ENCODE results near the gene CDC5L. TPM values are rescaled to one million over a fixed set of nuclear protein-coding genes. Genes with fewer than 3 reads are reported as not detected.

CDC5L gene
- total RNA-seq, 1 experiment from 2014 or later: 24.6 TPM

GRCh38 chr6:44401138-44401537, 13.6 kb downstream of the CDC5L start:
- RAD21 ChIA-PET (ENCODE audit: low non-redundant PET in 1 of 2, low total read pairs in 2 of 2, uncharacterized antibody in 2 of 2, unreplicated experiment in 2 of 2): no interaction called here
- POLR2A ChIA-PET: no interaction called here

More at GRCh38 chr6:44401138-44401537, 13.6 kb downstream of the CDC5L start:
- intact Hi-C loops (cut with micrococcal nuclease): no loop called here
- TF ChIP-seq YY1 (IDR thresholded peaks at IDR 0.05; ENCODE audit: extremely low read depth, insufficient replicate concordance, low read depth, low read length) (no peak), ZFX (IDR thresholded peaks at IDR 0.05) (no peak), SP1 (IDR thresholded peaks at IDR 0.05; ENCODE audit: low read depth) (no peak), POLR2AphosphoS5 (IDR thresholded peaks at IDR 0.05; ENCODE audit: low read depth, low read length) (no peak), CBX3 (IDR thresholded peaks at IDR 0.05; ENCODE audit: low read depth) (no peak), EGR1 (IDR thresholded peaks at IDR 0.05; ENCODE audit: low read depth) (no peak), CEBPB (IDR thresholded peaks at IDR 0.05; ENCODE audit: low read depth) (no peak), JUND (IDR thresholded peaks at IDR 0.05) (no peak), CTCF (IDR thresholded peaks at IDR 0.05 in 2 of 3, conservative IDR thresholded peaks at IDR 0.05 in 1 of 3; ENCODE audit: borderline replicate concordance in 1 of 3, insufficient read depth in 1 of 3, low read depth in 2 of 3, low read length in 2 of 3) (no peak), MAX (IDR thresholded peaks at IDR 0.05) (no peak), SRF (IDR thresholded peaks at IDR 0.05; ENCODE audit: low read depth) (no peak), POLR2A (IDR thresholded peaks at IDR 0.05; ENCODE audit: borderline replicate concordance, extremely low read depth, insufficient read depth, insufficient read length) (no peak), SIN3A (IDR thresholded peaks at IDR 0.05; ENCODE audit: low read depth) (no peak), ELF1 (IDR thresholded peaks at IDR 0.05; ENCODE audit: borderline replicate concordance, low read depth) (no peak), EZH2 (IDR thresholded peaks at IDR 0.05) (no peak)
- TF ChIP-seq, protein P1, sequence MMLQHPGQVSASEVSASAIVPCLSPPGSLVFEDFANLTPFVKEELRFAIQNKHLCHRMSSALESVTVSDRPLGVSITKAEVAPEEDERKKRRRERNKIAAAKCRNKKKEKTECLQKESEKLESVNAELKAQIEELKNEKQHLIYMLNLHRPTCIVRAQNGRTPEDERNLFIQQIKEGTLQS (IDR thresholded peaks at IDR 0.05): no peak
- H4K20me1 ChIP-seq (ENCODE audit: insufficient read depth): no peaks in the 10 kb centered on the region
- no TSS peak for BruUV-seq (replicated peaks)
- H3K4me2 ChIP-seq (ENCODE audit: low read length): no peak overlapping the region
- ATAC-seq: no peak
- H3K9me2 ChIP-seq (ENCODE audit: insufficient read depth): no peaks in the 10 kb centered on the region
- H3K27ac ChIP-seq (ENCODE audit: low read depth, low read length): no peak overlapping the region
- peaks cover 59% of the 10 kb centered on the region for H3K79me2 ChIP-seq (ENCODE audit: insufficient read depth, low read length)
- H2AFZ ChIP-seq (ENCODE audit: low read depth, low read length, poor library complexity, severe bottlenecking): no peak overlapping the region
- DNase-seq (ENCODE audit: low read depth, low spot score): no peak
- CTCF ChIA-PET: no interaction called here
- no peaks in the 10 kb centered on the region for H3K9me3 ChIP-seq (ENCODE audit: control insufficient read depth in 1 of 2, insufficient read depth in 1 of 2, low read depth in 1 of 2, low read length in 2 of 2)
- no peak overlapping the region for H3K9ac ChIP-seq (ENCODE audit: low read length)
- peaks cover 31 to 41% of the 10 kb centered on the region in 2 experiments for H3K36me3 ChIP-seq (ENCODE audit: control insufficient read depth in 1 of 2, insufficient read depth in 2 of 2, low read length in 2 of 2)
- no peaks in the 10 kb centered on the region for H3K27me3 ChIP-seq (ENCODE audit: insufficient read depth, low read length)
- no peaks in the 10 kb centered on the region for H3K4me1 ChIP-seq (ENCODE audit: control insufficient read depth in 1 of 2, insufficient read depth in 2 of 2, low read length in 2 of 2)
- H3K4me3 ChIP-seq (replicated peaks in 1 of 2; ENCODE audit: low read depth in 1 of 2, low read length in 2 of 2): no peak overlapping the region
